DOHH2 (cell line): ENCODE measurements around the gene PSMA8.

Experiments used
- H3F3A ChIP-seq: fragments of 200-600 bp; sonication (generic), shearing (Covaris generic); 2 replicates; pipeline ENCODE4 v1.6.0; 2016; ENCODE audit warnings: antibody characterized with exemption, mild to moderate bottlenecking; ENCODE audit not compliant: control insufficient read depth, insufficient read depth
- H3K27ac ChIP-seq: fragments of 200-600 bp; sonication (generic); 2 replicates; pipeline ENCODE4 v1.5.1; 2014; ENCODE audit warnings: low read depth, mild to moderate bottlenecking, low read length, moderate library complexity
- H3K27me3 ChIP-seq: fragments of 200-600 bp; sonication (generic); 2 replicates; pipeline ENCODE4 v1.6.1; 2014; ENCODE audit warnings: mild to moderate bottlenecking, low read length, mixed read lengths; ENCODE audit not compliant: control insufficient read depth
- H3K36me3 ChIP-seq: fragments of 200-600 bp; sonication (generic); 2 replicates; pipeline ENCODE4 v1.6.1; 2014; ENCODE audit warnings: mild to moderate bottlenecking, low read length, moderate library complexity, mixed read lengths; ENCODE audit not compliant: control insufficient read depth
- H3K4me1 ChIP-seq: fragments of 200-600 bp; sonication (generic); 2 replicates; pipeline ENCODE4 v1.6.1; 2014; ENCODE audit warnings: mild to moderate bottlenecking, low read length, mixed read lengths; ENCODE audit not compliant: control insufficient read depth
- H3K4me2 ChIP-seq: fragments of 200-600 bp; sonication (generic); 2 replicates; pipeline ENCODE4 v1.6.0; 2014; ENCODE audit warnings: mild to moderate bottlenecking, low read length, moderate library complexity
- H3K4me3 ChIP-seq: fragments of 200-600 bp; sonication (generic); 2 replicates; pipeline ENCODE4 v1.5.1; 2014; ENCODE audit warnings: mild to moderate bottlenecking, low read length, mixed read lengths
- H3K79me2 ChIP-seq: fragments of 200-600 bp; sonication (generic); 2 replicates; pipeline ENCODE4 v1.6.1; 2014; ENCODE audit warnings: mild to moderate bottlenecking, low read length, mixed read lengths; ENCODE audit not compliant: control insufficient read depth
- H3K9me2 ChIP-seq: fragments of 200-600 bp; sonication (generic); replicated peaks from 2 replicates; pipeline ENCODE4 v1.6.1; 2014; ENCODE audit warnings: mild to moderate bottlenecking, low read length, mixed read lengths; ENCODE audit not compliant: control insufficient read depth
- H3K9me3 ChIP-seq: fragments of 200-600 bp; sonication (generic); 2 replicates; pipeline ENCODE4 v1.6.1; 2014; ENCODE audit warnings: antibody characterized with exemption, low read length, mixed read lengths; ENCODE audit not compliant: control insufficient read depth, insufficient read depth
- H4K20me1 ChIP-seq: fragments of 200-600 bp; sonication (generic); 2 replicates; pipeline ENCODE4 v1.6.0; 2014; ENCODE audit warnings: low read depth, mild to moderate bottlenecking, antibody characterized with exemption, low read length, moderate library complexity; ENCODE audit not compliant: control insufficient read depth, insufficient read depth
- CTCF ChIP-seq: fragments of 200-600 bp; sonication (generic); IDR thresholded peaks from one replicate; pipeline ENCODE4 v1.5.1; 2014; ENCODE audit warnings: antibody characterized with exemption, mild to moderate bottlenecking, low read depth, low read length; ENCODE audit not compliant: poor library complexity, severe bottlenecking
- EZH2phosphoT487 ChIP-seq: fragments of 200-600 bp; sonication (generic); IDR thresholded peaks from 2 replicates; pipeline ENCODE4 v1.6.1; 2017; ENCODE audit warnings: borderline replicate concordance, mild to moderate bottlenecking, antibody characterized with exemption, low read length, moderate library complexity, mixed read lengths

PSMA8 gene

DNA sequence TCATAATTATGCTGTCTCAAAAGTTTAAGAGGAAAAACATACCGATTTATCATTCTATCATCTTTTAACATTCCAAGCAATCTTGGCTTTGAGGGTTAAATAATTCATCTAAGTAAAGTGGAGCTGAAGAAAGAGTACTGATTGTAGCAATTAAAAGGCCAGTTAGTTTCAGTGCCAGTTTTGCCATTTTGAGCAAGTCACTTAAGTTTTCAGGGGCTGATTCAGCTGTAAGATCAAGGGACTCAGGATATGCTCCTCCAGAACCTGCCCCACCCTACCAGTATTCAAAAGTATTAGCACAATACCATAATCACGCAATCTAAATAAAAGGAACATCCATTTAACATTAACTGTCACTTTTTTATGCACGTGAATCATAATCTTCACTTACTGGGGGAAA lies 45.2 kb upstream of the PSMA8 start:
- peaks cover 21% of the 10 kb centered on the region; the same call in 1 of the 2 replicates for H4K20me1 ChIP-seq
- 0 out of 2 replicates have a peak, but pooled peaks cover 2% of the 10 kb centered on the region for H3F3A ChIP-seq
- peaks cover 69% of the 10 kb centered on the region for H3K79me2 ChIP-seq
- peak overlapping the region; percentile 93 for H3K4me2 ChIP-seq
- no peaks in the 10 kb centered on the region for H3K9me3 ChIP-seq
- H3K27ac ChIP-seq = no peak overlapping the region
- H3K4me1 ChIP-seq = peaks cover 42% of the 10 kb centered on the region
- no peaks in the 10 kb centered on the region for H3K27me3 ChIP-seq
- no peaks in the 10 kb centered on the region for H3K9me2 ChIP-seq
- H3K4me3 ChIP-seq = peak overlapping the region; percentile 91
- peaks cover 66% of the 10 kb centered on the region for H3K36me3 ChIP-seq
- TF ChIP-seq CTCF = no peak
- no peak for TF ChIP-seq EZH2phosphoT487

- peaks cover 42% of the 10 kb centered on the region for H3K4me1 ChIP-seq
- peak overlapping the region; percentile 91 for H3K4me3 ChIP-seq
- no peak for TF ChIP-seq CTCF
- TF ChIP-seq EZH2phosphoT487 = no peak
- H3K4me2 ChIP-seq = peak overlapping the region; percentile 93
- H3F3A ChIP-seq = 0 out of 2 replicates have a peak, but pooled peaks cover 2% of the 10 kb centered on the region
- no peaks in the 10 kb centered on the region for H3K9me2 ChIP-seq
- peak overlapping the region; percentile 85 for H3K27ac ChIP-seq
- peaks cover 21% of the 10 kb centered on the region; the same call in 1 of the 2 replicates for H4K20me1 ChIP-seq
- no peaks in the 10 kb centered on the region for H3K27me3 ChIP-seq
- peaks cover 59% of the 10 kb centered on the region for H3K79me2 ChIP-seq
- peaks cover 55% of the 10 kb centered on the region for H3K36me3 ChIP-seq
- no peaks in the 10 kb centered on the region for H3K9me3 ChIP-seq
Observed at GRCh38 chr18:26089293-26090129, 44.2 kb upstream of the PSMA8 start.

DNA sequence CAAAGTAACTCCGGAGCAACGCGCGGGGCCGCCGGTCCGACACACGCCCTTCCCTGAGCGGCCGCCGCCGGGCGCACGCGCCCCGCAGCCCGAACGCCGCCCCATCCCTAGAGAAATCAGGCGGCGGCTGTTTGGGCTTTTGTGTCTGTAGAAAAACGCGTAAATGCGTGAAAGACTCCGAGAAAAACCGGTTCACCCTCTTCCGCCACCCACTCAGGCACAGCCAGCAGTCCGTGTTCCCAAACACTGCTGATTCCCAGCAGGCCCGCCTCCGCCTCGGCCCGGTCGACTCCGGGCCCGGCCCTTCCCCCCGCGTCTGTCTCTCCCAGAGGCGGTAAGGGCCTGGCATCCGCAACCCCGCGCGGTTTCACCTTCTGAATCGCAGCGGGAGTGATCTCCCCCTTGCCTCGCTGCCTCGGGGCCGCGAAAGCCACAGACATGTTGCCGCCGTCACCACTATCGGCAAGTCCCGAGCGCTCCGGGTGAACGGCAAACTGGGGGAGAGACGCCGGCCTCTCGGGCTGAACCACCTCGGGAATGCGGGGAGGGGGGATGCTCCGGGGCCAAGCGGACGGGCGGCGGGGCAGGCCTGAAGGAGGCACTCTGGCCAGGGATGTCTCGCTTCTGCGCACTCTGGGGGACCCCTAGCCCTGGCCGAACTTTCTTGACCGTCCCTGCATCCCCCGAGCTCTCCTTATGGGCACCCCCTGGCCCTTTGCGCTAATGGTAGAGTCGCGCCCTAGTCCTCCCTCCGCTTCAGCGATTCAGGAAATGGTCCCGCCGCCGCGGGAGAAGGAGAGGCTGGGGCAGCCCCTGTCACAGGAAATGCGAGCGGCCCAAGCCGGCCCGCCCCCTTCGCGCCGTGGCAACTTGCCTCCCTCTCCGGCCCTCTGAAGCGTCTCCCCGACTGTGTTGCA lies 43.3 kb upstream of the PSMA8 start, which contains the start of gene SS18:
SS18 (minus strand) TSS at position 484 of the 917 bp plus-strand sequence; CDS start at position 440, 44 bp downstream.
- peak within 1 kb of the TSS; percentile 91 for H3K4me3 ChIP-seq
- H3F3A ChIP-seq = 0 out of 2 replicates have a peak, but pooled peaks cover 2% of the 10 kb centered on the region
- no peaks in the 10 kb centered on the region for H3K9me2 ChIP-seq
- H3K9me3 ChIP-seq = no peaks in the 10 kb centered on the region
- peaks cover 50% of the 10 kb centered on the region for H3K79me2 ChIP-seq
- H4K20me1 ChIP-seq = peaks cover 17% of the 10 kb centered on the region; the same call in 1 of the 2 replicates
- TF ChIP-seq EZH2phosphoT487 = no peak
- TF ChIP-seq CTCF = no peak
- peaks cover 42% of the 10 kb centered on the region for H3K4me1 ChIP-seq
- H3K4me2 ChIP-seq = peak within 1 kb of the TSS; percentile 93
- H3K36me3 ChIP-seq = peaks cover 47% of the 10 kb centered on the region
- H3K27me3 ChIP-seq = no peaks in the 10 kb centered on the region
- H3K27ac ChIP-seq = peak within 1 kb of the TSS; percentile 85
